Testis (tissue), 3 donors: ENCODE data around the gene ELFN1. TPM values are rescaled to one million over a fixed set of nuclear protein-coding genes. Genes with fewer than 3 reads are reported as not detected.

ENCODE experiments used
- DNase-seq: peaks from one replicate; pipeline ENCODE4 v3.0.0-alpha.2; 2019
- H3K27ac ChIP-seq, 2 donors: fragments of 200-600 bp; sonication (generic); one replicate each; pipeline ENCODE4 v1.5.1; 2019
- H3K27me3 ChIP-seq: fragments of 200-600 bp; sonication (generic); one replicate; pipeline ENCODE4 v1.5.1; 2019
- H3K36me3 ChIP-seq: fragments of 200-600 bp; sonication (generic); one replicate; pipeline ENCODE4 v1.5.1; 2017; ENCODE audit warnings: low read depth; ENCODE audit errors: missing control alignments
- H3K4me1 ChIP-seq: fragments of 200-600 bp; sonication (generic); one replicate; pipeline ENCODE4 v1.5.1; 2019
- H3K4me3 ChIP-seq, 2 donors: fragments of 200-600 bp; sonication (generic); one replicate each; pipeline ENCODE4 v1.5.1; 2017 to 2019
- H3K9me3 ChIP-seq: fragments of 200-600 bp; sonication (generic); one replicate; pipeline ENCODE4 v1.5.1; 2017
- POLR2A ChIP-seq: fragments of 450-650 bp; IDR thresholded peaks from one replicate; pipeline ENCODE4 v1.6.1; 2017; ENCODE audit warnings: antibody characterized with exemption, mild to moderate bottlenecking, moderate library complexity
- WGBS, 2 donors: methylation state at CpG; one replicate each; pipeline ENCODE4 v1.1.5; 2018; 5-methylcytosine and 5-hydroxymethylcytosine counted together
- intact Hi-C: fragments of 100-400 bp; cut with DNase I; formaldehyde crosslinking; loops from one replicate; pipeline ENCODE4 v1.15.1; 2023; ENCODE audit warnings: low total_unique reads
- polyA plus RNA-seq: library from polyadenylated mRNA; stranded (reverse); fragments of 350-450 nt; fragmentation: Illumina TruSeq; extraction: RNeasy Lipid Tissue Mini Kit (QIAGEN cat#74804); gene quantifications from one replicate; pipeline ENCODE4 v1.2.3, GENCODE V29; 2014; ENCODE audit warnings: low read depth, low replicate concordance; ENCODE audit not compliant: insufficient read depth
- total RNA-seq, 2 donors: library from RNA; depleted of rRNA; stranded (reverse); fragments of >200 nt; gene quantifications; one replicate each; pipeline ENCODE4 v1.2.3, GENCODE V29; 2016
- TF ChIP-seq, protein P1 (sequence below), 3 experiments: fragments of 450-650 bp in 2 of 3; fragments of 200-600 bp in 1 of 3; sonication (generic) in 1 of 3; IDR thresholded peaks; one replicate each; pipeline ENCODE4 v1.5.1; 2016 to 2019; ENCODE audit warnings: antibody characterized with exemption in 3 of 3, mild to moderate bottlenecking in 2 of 3, moderate library complexity in 1 of 3

ELFN1 gene
- total and polyA plus RNA-seq, 3 donors from 2014 or later, result 2.3 to 3.2 (median 2.8) TPM

DNA sequence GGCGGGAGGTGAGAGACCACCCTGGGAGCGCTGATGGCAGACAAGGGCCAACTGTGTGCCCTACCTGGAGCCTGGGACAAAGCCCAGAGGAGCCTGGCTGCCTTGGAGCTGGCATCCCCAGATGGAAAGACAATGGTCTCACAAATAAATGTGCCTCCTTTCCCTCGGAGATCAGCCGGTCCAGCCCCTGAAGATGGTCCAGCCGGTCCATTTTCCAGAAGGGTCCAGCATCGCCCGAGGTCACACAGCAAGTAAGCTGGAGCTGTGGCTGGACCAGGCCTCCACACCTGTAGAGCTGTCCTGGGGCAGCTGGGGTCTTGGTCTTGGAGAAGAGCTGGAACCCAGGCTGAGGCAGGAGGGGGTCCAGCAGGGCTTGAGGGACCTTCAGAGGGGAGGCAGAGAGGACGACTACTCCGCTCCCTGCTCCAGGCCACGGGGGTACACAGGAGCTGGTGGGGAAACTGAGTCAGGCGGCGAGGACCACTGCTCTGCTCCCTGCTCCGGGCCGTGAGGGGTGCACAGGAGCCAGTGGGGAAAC is 3.6 kb downstream of the ELFN1 start:
- no peak overlapping the region for H3K27ac ChIP-seq

DNA sequence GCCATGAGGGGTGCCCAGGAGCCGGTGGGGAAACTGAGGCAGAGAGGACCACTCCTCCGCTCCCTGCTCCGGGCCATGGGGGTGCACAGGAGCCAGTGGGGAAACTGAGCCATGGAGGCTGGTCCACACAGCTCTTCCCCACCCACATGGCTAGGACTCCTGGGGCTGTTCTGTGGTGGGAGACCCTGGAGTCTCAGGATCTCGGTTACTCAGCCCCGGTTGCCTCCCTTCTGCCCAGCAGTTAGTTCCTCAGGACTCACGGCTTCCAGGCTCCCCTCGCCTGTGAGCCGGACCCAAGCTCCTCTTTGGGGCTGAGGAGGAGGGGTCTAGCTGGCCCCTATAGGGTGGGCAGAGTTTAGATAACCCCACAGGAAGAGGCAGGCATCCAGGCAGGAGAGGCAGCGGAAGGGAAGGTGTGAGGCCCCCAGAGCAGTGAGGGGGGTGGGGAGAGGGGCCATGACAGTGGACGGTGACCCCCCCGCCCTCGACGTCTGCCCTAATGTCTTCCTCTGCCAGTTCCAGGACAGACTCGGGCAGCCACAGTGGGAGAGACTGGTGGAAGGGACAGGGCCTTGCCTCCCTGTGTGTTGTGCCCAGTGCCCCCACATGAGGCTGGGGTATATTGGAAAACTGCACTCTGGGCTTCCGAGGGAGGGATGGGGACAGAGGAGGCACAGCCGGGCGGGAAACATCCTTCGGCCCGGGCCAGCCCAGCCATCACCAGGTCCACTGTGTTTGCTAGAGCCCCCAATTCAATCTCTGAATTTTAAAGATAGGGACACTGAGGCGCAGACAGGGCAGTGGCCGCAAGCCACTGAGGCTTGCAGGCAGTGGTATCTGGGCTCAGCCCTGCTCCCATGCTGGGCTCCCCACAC is 4.3 kb downstream of the ELFN1 start:
- H3K4me3 ChIP-seq, result no peak overlapping the region
- WGBS, 2 donors, result 77 to 78% methylated on average over 16 to 21 of the region's 21 CpGs
- TF ChIP-seq, protein P1, sequence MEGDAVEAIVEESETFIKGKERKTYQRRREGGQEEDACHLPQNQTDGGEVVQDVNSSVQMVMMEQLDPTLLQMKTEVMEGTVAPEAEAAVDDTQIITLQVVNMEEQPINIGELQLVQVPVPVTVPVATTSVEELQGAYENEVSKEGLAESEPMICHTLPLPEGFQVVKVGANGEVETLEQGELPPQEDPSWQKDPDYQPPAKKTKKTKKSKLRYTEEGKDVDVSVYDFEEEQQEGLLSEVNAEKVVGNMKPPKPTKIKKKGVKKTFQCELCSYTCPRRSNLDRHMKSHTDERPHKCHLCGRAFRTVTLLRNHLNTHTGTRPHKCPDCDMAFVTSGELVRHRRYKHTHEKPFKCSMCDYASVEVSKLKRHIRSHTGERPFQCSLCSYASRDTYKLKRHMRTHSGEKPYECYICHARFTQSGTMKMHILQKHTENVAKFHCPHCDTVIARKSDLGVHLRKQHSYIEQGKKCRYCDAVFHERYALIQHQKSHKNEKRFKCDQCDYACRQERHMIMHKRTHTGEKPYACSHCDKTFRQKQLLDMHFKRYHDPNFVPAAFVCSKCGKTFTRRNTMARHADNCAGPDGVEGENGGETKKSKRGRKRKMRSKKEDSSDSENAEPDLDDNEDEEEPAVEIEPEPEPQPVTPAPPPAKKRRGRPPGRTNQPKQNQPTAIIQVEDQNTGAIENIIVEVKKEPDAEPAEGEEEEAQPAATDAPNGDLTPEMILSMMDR (IDR thresholded peaks at IDR 0.05), result no peak
- no peak for TF ChIP-seq POLR2A
- H3K4me1 ChIP-seq, result no peaks in the 10 kb centered on the region
- H3K27me3 ChIP-seq, result no peaks in the 10 kb centered on the region
- H3K9me3 ChIP-seq, result no peaks in the 10 kb centered on the region
- no peaks in the 10 kb centered on the region for H3K36me3 ChIP-seq
- intact Hi-C loops, result no loop called here
- DNase-seq, result no peak
- no peak overlapping the region for H3K27ac ChIP-seq

More for the DNA sequence above, 3.6 kb downstream of the ELFN1 start:
- TF ChIP-seq POLR2A, result no peak
- intact Hi-C loops, result no loop called here
- Histone ChIP-seq H3K4me1 (no peaks in the 10 kb centered on the region), H3K4me3 (no peak overlapping the region), H3K9me3 (no peaks in the 10 kb centered on the region), H3K27me3 (no peaks in the 10 kb centered on the region), H3K36me3 (no peaks in the 10 kb centered on the region)
- no peak for DNase-seq
- 83 to 88% methylated on average over 10 to 14 of the region's 14 CpGs for WGBS, 2 donors

DNA sequence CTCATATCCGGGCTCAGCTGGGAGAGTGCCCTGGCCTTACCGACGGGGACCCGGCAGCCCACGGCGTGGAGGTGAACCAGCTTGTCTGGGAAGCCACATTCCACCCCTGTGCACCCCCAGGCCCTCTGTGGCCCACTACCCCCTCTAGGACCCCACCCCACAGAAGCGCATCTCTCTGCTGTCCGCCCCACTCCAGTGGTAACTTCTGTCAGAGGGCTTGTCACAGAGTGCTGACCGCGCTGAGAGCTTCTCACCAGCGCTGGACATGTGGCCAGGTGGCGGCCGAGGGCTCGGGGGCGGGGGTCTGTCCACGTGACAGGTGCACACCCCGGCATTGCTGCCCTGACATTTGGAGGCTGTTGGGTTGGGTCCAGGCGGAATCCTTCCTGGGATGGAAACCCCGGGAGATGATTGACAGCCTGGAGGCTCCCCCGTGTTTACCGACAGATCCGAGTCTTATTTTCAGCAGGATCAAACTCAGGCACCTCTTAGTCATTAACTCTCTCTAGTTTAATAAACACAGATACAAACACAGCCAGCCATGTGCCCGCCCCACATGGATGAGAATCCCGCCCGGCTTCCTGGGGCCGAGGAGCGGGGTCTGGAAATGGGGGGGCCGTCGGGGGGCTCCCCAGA is 5.1 kb downstream of the ELFN1 start:
- no peak for DNase-seq
- H3K9me3 ChIP-seq, result no peaks in the 10 kb centered on the region
- H3K36me3 ChIP-seq, result no peaks in the 10 kb centered on the region
- intact Hi-C loops, result no loop called here
- no peak overlapping the region for H3K27ac ChIP-seq
- no peaks in the 10 kb centered on the region for H3K4me1 ChIP-seq
- H3K4me3 ChIP-seq, result no peak overlapping the region
- H3K27me3 ChIP-seq, result no peaks in the 10 kb centered on the region
- TF ChIP-seq, protein P1 (IDR thresholded peaks at IDR 0.05), result no peak
- no peak for TF ChIP-seq POLR2A
- 39 to 65% methylated on average over 17 to 29 of the region's 29 CpGs for WGBS, 2 donors

DNA sequence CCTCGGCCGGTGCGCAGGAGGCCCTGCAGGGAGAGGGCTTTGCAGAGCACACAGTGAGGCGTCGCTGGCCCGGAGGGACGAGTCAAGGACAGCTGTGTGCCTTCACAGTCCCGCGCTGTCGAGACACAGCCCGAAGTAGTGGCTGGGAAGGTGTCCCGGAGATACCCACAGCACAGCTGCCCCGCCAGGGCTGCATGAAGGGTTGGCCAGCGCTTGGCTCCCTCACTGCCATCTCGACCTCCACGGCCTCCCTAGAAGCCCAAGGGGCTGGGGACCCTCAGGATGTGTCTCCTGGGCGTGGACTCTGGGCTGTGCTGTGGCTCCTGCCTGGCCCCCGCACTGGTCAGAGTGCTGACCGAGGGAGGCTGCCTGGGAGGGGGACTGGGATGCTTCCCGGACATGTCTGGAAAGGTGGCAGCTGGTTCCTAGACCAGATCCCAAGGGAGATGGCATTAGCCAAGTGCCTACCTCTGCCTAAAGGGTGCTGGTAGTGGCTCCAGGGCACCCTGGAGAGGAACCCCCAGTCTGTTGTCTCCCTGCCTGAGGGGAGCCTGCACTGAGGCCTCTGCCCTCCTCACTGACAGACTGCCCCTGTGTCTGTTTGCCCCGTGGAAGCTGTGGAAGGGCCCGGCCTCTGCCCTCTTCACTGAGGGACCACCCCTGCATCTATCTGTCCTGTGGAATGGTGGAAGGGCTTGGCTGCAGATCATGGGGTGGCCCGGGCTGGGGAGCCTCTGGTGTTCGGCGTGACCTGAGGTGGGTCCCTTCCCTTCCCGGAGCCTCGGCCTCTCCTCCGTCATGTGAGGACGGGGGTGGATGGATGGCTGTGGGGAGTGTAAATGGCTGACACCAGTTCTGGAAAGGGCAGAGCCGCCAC is 5.8 kb downstream of the ELFN1 start:
- 63 to 65% methylated on average over 8 to 26 of the region's 30 CpGs for WGBS, 2 donors
- Histone ChIP-seq H3K9me3 (no peaks in the 10 kb centered on the region), H3K27ac (no peak overlapping the region), H3K4me1 (no peaks in the 10 kb centered on the region), H3K36me3 (no peaks in the 10 kb centered on the region), H3K27me3 (no peaks in the 10 kb centered on the region), H3K4me3 (no peak overlapping the region)
- TF ChIP-seq POLR2A, result no peak
- TF ChIP-seq, protein P1 (IDR thresholded peaks at IDR 0.05), result no peak
- DNase-seq, result no peak
- intact Hi-C loops, result no loop called here
